Erythroblast (primary cell): ENCODE measurements around the gene TSPAN13.

ENCODE experiments used
- DNase-seq, 2 experiments: peaks; one replicate each; lab custom pipeline; 2025; lab: John Stamatoyannopoulos, UW
- GATA1 ChIP-seq: IDR thresholded peaks from 2 replicates; pipeline ENCODE4 v1.6.1; 2011; ENCODE audit warnings: low read depth, mild to moderate bottlenecking, control low read depth, low read length, moderate library complexity
- POLR2A ChIP-seq: IDR thresholded peaks from 2 replicates; pipeline ENCODE4 v1.6.1; 2011; ENCODE audit warnings: mild to moderate bottlenecking, low read length

The TSPAN13 gene

DNA sequence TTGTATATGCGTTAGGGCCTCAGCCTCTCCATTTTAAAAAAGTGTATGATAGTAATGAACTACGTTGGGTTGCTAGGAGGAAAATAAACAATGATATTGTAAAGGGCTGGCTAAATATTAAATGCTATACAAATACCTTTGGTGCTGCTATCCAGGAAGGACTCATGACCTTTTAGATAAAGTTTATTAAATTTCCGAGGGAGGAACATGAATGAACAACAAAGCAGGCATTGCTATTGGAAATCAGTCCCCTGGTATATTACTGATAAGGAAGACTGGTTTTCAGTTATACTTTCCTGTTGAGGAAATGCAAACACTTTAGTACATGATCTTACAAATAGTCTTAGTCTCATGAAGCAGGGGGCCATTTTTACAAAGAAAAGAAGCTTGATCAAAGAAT is 68.5 kb downstream of the TSPAN13 start:
- no peak for TF ChIP-seq GATA1
- no peak for TF ChIP-seq POLR2A
- no peak for DNase-seq

DNA sequence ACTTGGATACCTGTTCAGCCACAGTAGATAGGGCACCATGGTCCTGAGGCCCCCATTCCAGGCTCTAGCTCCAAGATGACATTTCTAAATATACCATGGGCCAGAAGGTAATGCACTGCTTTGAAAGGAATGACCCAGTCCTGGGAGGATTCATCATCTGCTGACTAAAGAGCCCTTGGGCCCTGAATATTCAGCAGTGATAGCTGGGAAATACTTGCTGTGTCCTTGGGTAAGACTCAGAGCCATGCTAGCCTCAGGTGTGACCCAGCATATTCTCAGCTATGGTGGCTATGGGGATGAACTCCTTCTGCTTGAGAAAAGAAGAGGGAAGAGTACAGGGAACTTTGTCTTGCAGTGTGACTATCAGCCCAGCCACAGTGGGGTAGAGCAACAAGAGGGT is 72.5 kb downstream of the TSPAN13 start:
- TF ChIP-seq GATA1 = no peak
- TF ChIP-seq POLR2A = no peak
- no peak for DNase-seq

DNA sequence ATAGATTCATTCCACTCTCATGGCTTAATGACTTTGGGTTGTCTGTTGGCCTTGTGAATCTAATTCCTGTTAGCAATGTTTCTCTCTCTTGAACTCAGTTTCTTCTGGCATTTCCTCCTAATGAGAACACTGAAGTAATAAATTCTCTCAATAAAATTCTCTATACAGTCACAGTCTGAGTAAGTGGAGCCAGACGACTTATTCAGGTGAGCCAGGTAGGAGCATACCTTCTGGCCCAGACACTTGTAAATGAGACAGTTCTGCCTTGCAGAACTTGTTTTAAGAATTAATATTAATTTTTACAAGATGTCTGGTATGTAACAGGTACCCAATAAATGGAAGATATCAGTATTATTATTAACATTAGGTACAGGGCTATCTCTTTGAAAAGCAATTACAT is 79.8 kb downstream of the TSPAN13 start:
- TF ChIP-seq GATA1 (no peak), POLR2A (no peak)
- no peak for DNase-seq
